ENCODE data around the gene RNU5D-1. TPM values are rescaled to one million over a fixed set of nuclear protein-coding genes. Genes with fewer than 3 reads are reported as not detected.

The RNU5D-1 gene
- total RNA-seq, 1 donor from 2014 or later, result not detected

DNA sequence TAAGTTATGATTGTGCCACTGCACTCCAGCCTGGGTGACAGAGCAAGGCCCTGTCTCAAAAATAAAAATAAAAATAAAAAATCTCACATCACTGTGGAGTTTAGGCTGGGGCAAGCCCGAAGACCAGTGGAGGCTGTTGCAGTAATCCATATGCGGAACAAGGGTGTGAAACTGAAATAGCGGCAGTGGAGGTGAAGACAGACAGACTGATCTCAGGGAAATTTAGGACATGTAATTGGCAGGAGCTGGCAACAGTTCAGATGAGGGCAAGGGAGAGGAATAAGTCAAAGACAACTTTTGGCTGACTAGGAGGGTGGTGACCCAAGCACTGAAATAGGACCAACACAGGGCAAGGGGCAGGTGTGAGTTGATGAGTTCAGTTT, 48.1 kb downstream of the RNU5D-1 start:
- ATAC-seq (ENCODE audit: poor library complexity) (no peak), DNase-seq (no peak)
- intact Hi-C loops (cut with DNase I), result no loop called here

DNA sequence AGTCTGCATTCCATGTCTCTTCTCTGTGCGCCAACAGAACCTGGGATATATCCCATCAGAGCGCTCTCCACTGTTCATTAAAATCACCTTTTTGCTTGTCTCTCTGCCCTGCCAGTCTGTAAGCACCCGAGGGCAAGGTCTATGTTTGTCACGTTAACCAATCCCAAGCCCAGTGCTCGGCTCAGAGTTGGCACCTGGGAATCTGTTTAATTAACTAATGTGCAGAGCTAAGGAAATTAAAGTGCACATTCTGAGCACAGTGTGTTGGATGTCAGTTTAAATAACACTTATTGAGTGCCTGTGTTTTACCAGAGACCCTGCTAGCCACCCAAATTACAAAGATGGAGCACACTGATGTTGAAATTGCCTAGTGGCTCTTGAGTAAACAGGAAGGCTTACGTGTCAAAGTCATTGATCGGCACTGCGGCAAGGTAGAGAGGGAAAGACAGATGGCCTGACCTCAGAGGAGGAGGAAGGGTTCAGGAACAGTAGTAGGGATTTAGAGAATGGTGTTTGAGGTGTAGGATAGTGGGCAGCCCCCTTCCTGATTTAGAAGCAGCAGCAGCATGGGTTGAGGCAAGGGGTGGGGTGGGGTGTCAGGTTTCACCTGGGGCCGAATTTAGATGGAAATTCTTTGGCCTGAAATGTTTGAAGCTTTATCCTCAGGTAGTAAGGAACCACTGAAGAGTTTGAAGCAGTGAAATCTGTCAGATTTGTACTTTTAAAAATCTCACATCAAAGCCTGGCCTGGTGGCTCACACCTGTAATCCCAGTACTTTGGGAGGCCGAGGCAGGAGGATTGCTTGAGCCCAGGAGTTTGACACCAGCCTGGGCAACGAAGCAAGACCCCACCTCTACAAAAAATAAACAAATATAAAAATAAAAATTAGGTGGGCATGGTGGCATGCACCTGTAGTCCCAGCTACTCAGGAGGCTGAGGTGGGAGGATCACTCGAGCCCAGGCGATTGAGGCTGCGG, 48.8 kb downstream of the RNU5D-1 start:
- no peak for DNase-seq
- ATAC-seq (ENCODE audit: poor library complexity), result no peak
- intact Hi-C loops (cut with DNase I), result no loop called here

Other genes with a start within 250 kb of the RNU5D-1 start
- gene TMEM53, start 56.7 kb downstream of the RNU5D-1 start, total RNA-seq, result 8.1 TPM
- gene ARMH1, start 56.5 kb downstream of the RNU5D-1 start, total RNA-seq, result 0.83 TPM
- 1.00 TPM for gene KIF2C, start 8.7 kb upstream of the RNU5D-1 start, total RNA-seq
- 674 TPM for gene RPS8, start 44.4 kb upstream of the RNU5D-1 start, total RNA-seq
- not detected for gene BEST4, start 57.0 kb upstream of the RNU5D-1 start, total RNA-seq
- 6.2 TPM for gene PLK3, start 69.2 kb upstream of the RNU5D-1 start, total RNA-seq
- gene DYNLT4, start 76.2 kb upstream of the RNU5D-1 start, total RNA-seq, result 1.1 TPM
- gene BTBD19, start 77.4 kb upstream of the RNU5D-1 start, total RNA-seq, result 1.9 TPM
- gene PTCH2, start 112.1 kb upstream of the RNU5D-1 start, total RNA-seq, result 0.30 TPM

All from Right ventricle myocardium superior (tissue), 1 donor.